K562 (cell line): ENCODE results near the gene CEBPB. TPM values are rescaled to one million over a fixed set of nuclear protein-coding genes. Genes with fewer than 3 reads are reported as not detected.

Experiments used
- ATAC-seq: fragments of 200-7000 bp; cut with Tn5 transposase; 3 replicates; pipeline ENCODE4 v1.9.1; 2020; ENCODE audit warnings: moderate library complexity
- BruUV-seq: library from RNA; stranded (reverse); fragments of 400-500 nt; replicated peaks from 2 replicates; lab custom pipeline; 2021; lab: Mats Ljungman, UMichigan
- CTCF ChIA-PET: fragments of 300-600 bp; formaldehyde crosslinking; extraction: SDS; loops from one replicate; lab custom pipeline; 2021; ENCODE audit warnings: low intra/inter-chr PET ratio; lab: Yijun Ruan, JAX
- POLR2A ChIA-PET: fragments of 300-600, 350-650 bp; sonication (Branson Sonifier 250); formaldehyde crosslinking; extraction: SDS; loops from one replicate; lab custom pipeline; 2021; ENCODE audit warnings: antibody characterized with exemption, inconsistent platforms; lab: Yijun Ruan, JAX
- DNase-seq, 4 experiments: peaks; one replicate each; pipeline versions ENCODE4 v3.0.0 to v3.0.0-alpha.2; 2011 to 2018; ENCODE audit warnings: low spot score in 3 of 4, mixed read lengths in 3 of 4; ENCODE audit errors: extremely low read depth in 1 of 4
- FAIRE-seq: peaks from 2 replicates; lab custom pipeline; 2011; peaks lifted over from hg19 to GRCh38; lab: Jason Lieb, UNC
- H2AFZ ChIP-seq: 2 replicates; pipeline ENCODE4 v1.6.0; 2011; ENCODE audit warnings: low read depth, low read length, control low read depth, inconsistent platforms
- H3K27ac ChIP-seq: fragments of 200-600 bp; 3 replicates; pipeline ENCODE4 v1.8.0; 2011; ENCODE audit warnings: low read depth, mild to moderate bottlenecking, control low read depth, inconsistent platforms, low read length, moderate library complexity, mixed read lengths; ENCODE audit errors: extremely low read depth
- H3K27me3 ChIP-seq, 2 experiments: fragments of 300-600 bp in 1 of 2; 2 replicates in 1 of 2; 3 replicates in 1 of 2; pipeline versions ENCODE4 v1.6.0 to v1.8.0; 2011; ENCODE audit warnings: inconsistent platforms in 2 of 2, low read length in 2 of 2, mild to moderate bottlenecking in 1 of 2, mixed read lengths in 1 of 2, moderate library complexity in 1 of 2; ENCODE audit not compliant: control insufficient read depth in 2 of 2, insufficient read depth in 2 of 2
- H3K36me3 ChIP-seq: fragments of 300-600 bp; 3 replicates; pipeline ENCODE4 v1.8.0; 2011; ENCODE audit warnings: mild to moderate bottlenecking, low read length, inconsistent platforms; ENCODE audit not compliant: control insufficient read depth, insufficient read depth
- H3K4me1 ChIP-seq, 2 experiments: fragments of 200-600 bp in 1 of 2; replicated peaks in 1 of 2; 2 replicates in 1 of 2; 3 replicates in 1 of 2; pipeline versions ENCODE4 v1.5.1 to v1.8.0; 2011; ENCODE audit warnings: inconsistent platforms in 2 of 2, low read length in 2 of 2, mild to moderate bottlenecking in 1 of 2, mixed read lengths in 1 of 2, moderate library complexity in 1 of 2; ENCODE audit not compliant: control insufficient read depth in 2 of 2, insufficient read depth in 2 of 2
- H3K4me2 ChIP-seq: 2 replicates; pipeline ENCODE4 v1.6.1; 2011; ENCODE audit warnings: low read length, control low read depth, inconsistent platforms, mixed read lengths; ENCODE audit not compliant: insufficient read depth
- H3K4me3 ChIP-seq: fragments of 200-600 bp; sonication (generic), shearing (Covaris generic); 2 replicates; pipeline ENCODE4 v1.5.1; 2016; ENCODE audit warnings: control low read depth, inconsistent platforms
- H3K79me2 ChIP-seq: fragments of 200-600 bp; 3 replicates; pipeline ENCODE4 v1.8.0; 2011; ENCODE audit warnings: low read length, inconsistent platforms; ENCODE audit not compliant: control insufficient read depth, insufficient read depth
- H3K9ac ChIP-seq, 2 experiments: 2 replicates each; pipeline versions ENCODE4 v1.6.0 to v1.6.1; 2011; ENCODE audit warnings: low read depth in 2 of 2, low read length in 2 of 2, control low read depth in 1 of 2, inconsistent platforms in 1 of 2, mild to moderate bottlenecking in 1 of 2, mixed read lengths in 1 of 2; ENCODE audit not compliant: insufficient read depth in 1 of 2
- H3K9me1 ChIP-seq: one replicate; pipeline ENCODE4 v1.6.0; 2011; ENCODE audit warnings: inconsistent platforms, mild to moderate bottlenecking, low read length, moderate library complexity; ENCODE audit not compliant: control insufficient read depth, insufficient read depth
- H3K9me3 ChIP-seq: replicated peaks from 2 replicates; pipeline ENCODE4 v1.5.1; 2011; ENCODE audit warnings: low read depth, low read length, inconsistent platforms; ENCODE audit not compliant: control insufficient read depth, insufficient read depth
- H4K20me1 ChIP-seq: replicated peaks from 2 replicates; pipeline ENCODE4 v1.6.1; 2011; ENCODE audit warnings: low read length, inconsistent platforms, mixed read lengths; ENCODE audit not compliant: control insufficient read depth, insufficient read depth
- ATF1 ChIP-seq, 2 experiments: fragments of 450-650 bp in 1 of 2; IDR thresholded peaks; 2 replicates each; pipeline ENCODE4 v1.6.1; 2016; ENCODE audit warnings: missing compliant biosample characterization in 1 of 2, missing genetic modification characterization in 1 of 2
- BACH1 ChIP-seq: fragments of 200-800 bp; sonication (Bioruptor generic); IDR thresholded peaks from 2 replicates; pipeline ENCODE4 v1.6.1; 2016; ENCODE audit warnings: missing genetic modification characterization, missing compliant biosample characterization
- DPF2 ChIP-seq: fragments of 450-650 bp; IDR thresholded peaks from 2 replicates; pipeline ENCODE4 v1.6.1; 2016
- NCOA6 ChIP-seq: fragments of 450-650 bp; IDR thresholded peaks from 2 replicates; pipeline ENCODE4 v1.6.1; 2017; ENCODE audit warnings: mild to moderate bottlenecking
- NFE2 ChIP-seq: IDR thresholded peaks from 2 replicates; pipeline ENCODE4 v1.6.1; 2014; ENCODE audit warnings: antibody characterized with exemption, low read depth
- NFRKB ChIP-seq: fragments of 450-650 bp; IDR thresholded peaks from 2 replicates; pipeline ENCODE4 v1.6.1; 2016; ENCODE audit warnings: low read depth
- SAFB2 ChIP-seq: fragments of 200-400 bp; formaldehyde crosslinking; IDR thresholded peaks from 2 replicates; pipeline ENCODE4 v1.6.1; 2018; ENCODE audit warnings: borderline replicate concordance, low read length, low read depth, moderate library complexity; ENCODE audit not compliant: severe bottlenecking
- SRSF9 ChIP-seq: fragments of 200-400 bp; formaldehyde crosslinking; IDR thresholded peaks from 2 replicates; pipeline ENCODE4 v1.6.1; 2017; ENCODE audit warnings: low read depth, low read length, borderline replicate concordance
- ZBTB33 ChIP-seq: sonication (generic); formaldehyde crosslinking; IDR thresholded peaks from 2 replicates; pipeline ENCODE4 v1.8.1; 2023; ENCODE audit warnings: mild to moderate bottlenecking, missing genetic modification reagents
- ZBTB49 ChIP-seq: sonication (generic); formaldehyde crosslinking; IDR thresholded peaks from 2 replicates; pipeline ENCODE4 v1.8.0; 2022; ENCODE audit warnings: missing genetic modification reagents, mild to moderate bottlenecking, borderline replicate concordance
- ZNF707 ChIP-seq: fragments of 250-450 bp; sonication (Bioruptor Pico); conservative IDR thresholded peaks from 2 replicates; pipeline ENCODE4 v1.8.0; 2022; ENCODE audit warnings: inconsistent platforms, mild to moderate bottlenecking, moderate library complexity
- WGBS: fragments of 100-300 bp; shearing (Covaris generic); methylation state at CpG from one replicate; pipeline ENCODE4 v1.1.6; 2016; ENCODE audit warnings: low coverage, mixed read lengths; ENCODE audit not compliant: insufficient coverage; ENCODE audit errors: missing lambda C conversion rate; 5-methylcytosine and 5-hydroxymethylcytosine counted together
- in situ Hi-C: fragments of 300-500 bp; cut with MboI; formaldehyde crosslinking; loops from 4 replicates; pipeline ENCODE4 v1.15.0; 2018; ENCODE audit warnings: inconsistent platforms, mixed read lengths
- intact Hi-C: fragments of 100-400 bp; cut with micrococcal nuclease; formaldehyde crosslinking; loops from 2 replicates; pipeline ENCODE4 v1.14.2; 2022
- polyA plus RNA-seq, 8 experiments: library from polyadenylated mRNA; depleted of rRNA in 4 of 8; stranded (reverse) in 5 of 8; unstranded in 3 of 8; fragments of >200 nt; fragmentation: Nextera tagmentation in 2 of 8; fragmentation: Illumina TruSeq in 1 of 8; extraction: Ambion mirVana in 2 of 8; extraction: Trizol in 1 of 8; gene quantifications; 2 replicates each; pipeline versions ENCODE4 v1.2.1 to v1.2.3, GENCODE V29; 2011 to 2014; ENCODE audit warnings: inconsistent platforms in 1 of 8, missing spikeins in 1 of 8
- total RNA-seq, 7 experiments: library from RNA; depleted of rRNA in 6 of 7; stranded (reverse); fragments of >200 nt in 6 of 7; fragmentation: Illumina TruSeq in 2 of 7; extraction: Trizol in 2 of 7; gene quantifications; 2 replicates each; pipeline versions ENCODE4 v1.2.1 to v1.2.3, GENCODE V29; 2011 to 2021; ENCODE audit warnings: low replicate concordance in 1 of 7
- TF ChIP-seq, protein P1 (sequence below): fragments of 250-450 bp; sonication (Bioruptor Pico); IDR thresholded peaks from 2 replicates; pipeline ENCODE4 v1.4.0; 2020; ENCODE audit warnings: mild to moderate bottlenecking, moderate library complexity

CEBPB gene
- total and polyA plus RNA-seq, 9 of the 15 experiments (the other 6 are each of a cell fraction or from before 2014, with no cell fraction given) = 1.2 to 72.6 (median 7.8) TPM

DNA sequence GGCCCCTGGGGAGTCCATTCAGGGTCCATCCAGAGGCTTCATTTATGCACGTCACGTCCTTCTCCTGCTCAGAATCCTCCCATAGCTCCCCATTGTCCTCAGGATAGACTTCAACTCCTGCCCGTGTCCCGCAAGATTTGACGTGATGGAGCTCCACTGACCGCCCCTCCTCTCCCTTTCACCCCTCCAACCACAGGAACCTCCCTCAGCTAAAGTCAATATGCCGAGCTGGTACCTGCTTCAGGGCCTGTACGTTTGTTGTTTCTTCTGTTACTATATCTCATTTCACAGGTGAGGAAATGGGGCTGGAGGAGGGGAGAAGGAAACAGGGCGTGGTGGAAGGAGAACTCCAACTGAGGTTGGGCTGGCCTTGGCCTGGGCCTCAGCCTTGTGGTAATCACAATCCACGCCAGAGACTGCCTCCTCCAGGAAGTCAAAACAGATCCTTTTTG is 38.6 kb downstream of the CEBPB start (continued):
- no peak for TF ChIP-seq ZBTB49 (CRISPR knock-in tag)
- TF ChIP-seq BACH1 (tag) = no peak
- TF ChIP-seq, protein P1, sequence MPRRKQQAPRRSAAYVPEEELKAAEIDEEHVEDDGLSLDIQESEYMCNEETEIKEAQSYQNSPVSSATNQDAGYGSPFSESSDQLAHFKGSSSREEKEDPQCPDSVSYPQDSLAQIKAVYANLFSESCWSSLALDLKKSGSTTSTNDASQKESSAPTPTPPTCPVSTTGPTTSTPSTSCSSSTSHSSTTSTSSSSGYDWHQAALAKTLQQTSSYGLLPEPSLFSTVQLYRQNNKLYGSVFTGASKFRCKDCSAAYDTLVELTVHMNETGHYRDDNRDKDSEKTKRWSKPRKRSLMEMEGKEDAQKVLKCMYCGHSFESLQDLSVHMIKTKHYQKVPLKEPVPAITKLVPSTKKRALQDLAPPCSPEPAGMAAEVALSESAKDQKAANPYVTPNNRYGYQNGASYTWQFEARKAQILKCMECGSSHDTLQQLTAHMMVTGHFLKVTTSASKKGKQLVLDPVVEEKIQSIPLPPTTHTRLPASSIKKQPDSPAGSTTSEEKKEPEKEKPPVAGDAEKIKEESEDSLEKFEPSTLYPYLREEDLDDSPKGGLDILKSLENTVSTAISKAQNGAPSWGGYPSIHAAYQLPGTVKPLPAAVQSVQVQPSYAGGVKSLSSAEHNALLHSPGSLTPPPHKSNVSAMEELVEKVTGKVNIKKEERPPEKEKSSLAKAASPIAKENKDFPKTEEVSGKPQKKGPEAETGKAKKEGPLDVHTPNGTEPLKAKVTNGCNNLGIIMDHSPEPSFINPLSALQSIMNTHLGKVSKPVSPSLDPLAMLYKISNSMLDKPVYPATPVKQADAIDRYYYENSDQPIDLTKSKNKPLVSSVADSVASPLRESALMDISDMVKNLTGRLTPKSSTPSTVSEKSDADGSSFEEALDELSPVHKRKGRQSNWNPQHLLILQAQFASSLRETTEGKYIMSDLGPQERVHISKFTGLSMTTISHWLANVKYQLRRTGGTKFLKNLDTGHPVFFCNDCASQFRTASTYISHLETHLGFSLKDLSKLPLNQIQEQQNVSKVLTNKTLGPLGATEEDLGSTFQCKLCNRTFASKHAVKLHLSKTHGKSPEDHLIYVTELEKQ (CRISPR knock-in tag) = no peak

- no peak overlapping the region for H3K9ac ChIP-seq
- no peak overlapping the region for H3K27ac ChIP-seq
- H3K79me2 ChIP-seq = no peaks in the 10 kb centered on the region
- 83% methylated on average over 6 of the region's 7 CpGs for WGBS
- peaks cover 4 to 21% of the 10 kb centered on the region in 2 experiments; a peak in 3 of 5 replicates for H3K4me1 ChIP-seq
- intact Hi-C loops = no loop called here
- H2AFZ ChIP-seq = no peak overlapping the region
- no peaks in the 10 kb centered on the region for H4K20me1 ChIP-seq
- in situ Hi-C loops = no loop called here
- DNase-seq (no peak), ATAC-seq (no peak), FAIRE-seq (no peak)
- CTCF ChIA-PET = no interaction called here
- H3K4me2 ChIP-seq = no peak overlapping the region
- H3K36me3 ChIP-seq = no peaks in the 10 kb centered on the region
- H3K9me1 ChIP-seq = no peaks in the 10 kb centered on the region
- no TSS peak for BruUV-seq
- no peak overlapping the region for H3K4me3 ChIP-seq
- H3K9me3 ChIP-seq = no peaks in the 10 kb centered on the region
- POLR2A ChIA-PET = no interaction called here
- H3K27me3 ChIP-seq = no peaks in the 10 kb centered on the region
- TF ChIP-seq ZBTB33 (CRISPR knock-in tag) = no peak
- TF ChIP-seq DPF2 = no peak
- no peak for TF ChIP-seq NFE2
- no peak for TF ChIP-seq ZNF707 (CRISPR knock-in tag)
- TF ChIP-seq NCOA6 = no peak
- no peak for TF ChIP-seq SAFB2
- TF ChIP-seq NFRKB = no peak
- no peak for TF ChIP-seq ATF1 (CRISPR knock-in tag; IDR thresholded peaks at IDR 0.05)
- TF ChIP-seq ATF1 (tag; IDR thresholded peaks at IDR 0.05) = no peak
- no peak for TF ChIP-seq SRSF9
Observed at GRCh38 chr20:50230184-50230583, 39.6 kb downstream of the CEBPB start.
